ES-I3 (cell line): ENCODE results near the gene WDR37.
"Not testable (repeated sequence)": the region's sequence is repeated elsewhere in the genome, so short reads cannot be mapped to it uniquely, and the experiment has no call there.

ENCODE experiments used
- H3K36me3 ChIP-seq: 2 replicates; pipeline ENCODE4 v1.6.1; 2013; ENCODE audit warnings: mild to moderate bottlenecking, low read length, control low read depth, moderate library complexity; ENCODE audit not compliant: insufficient read depth
- H3K4me1 ChIP-seq: 2 replicates; pipeline ENCODE4 v1.6.1; 2013; ENCODE audit warnings: mild to moderate bottlenecking, control low read depth, low read length; ENCODE audit not compliant: insufficient read depth
- H3K9ac ChIP-seq: 2 replicates; pipeline ENCODE4 v1.6.1; 2013; ENCODE audit warnings: low read depth, mild to moderate bottlenecking, low read length, moderate library complexity
- H3K9me3 ChIP-seq: 2 replicates; pipeline ENCODE4 v1.6.1; 2013; ENCODE audit warnings: mild to moderate bottlenecking, low read length, moderate library complexity; ENCODE audit not compliant: control insufficient read depth, insufficient read depth

Gene WDR37

GRCh38 chr10:1156616-1156886, 100.4 kb downstream of the WDR37 start:
- Histone ChIP-seq H3K36me3 (no peaks in the 10 kb centered on the region), H3K9me3 (no peaks in the 10 kb centered on the region), H3K9ac (no peak overlapping the region), H3K4me1 (no peaks in the 10 kb centered on the region)

DNA sequence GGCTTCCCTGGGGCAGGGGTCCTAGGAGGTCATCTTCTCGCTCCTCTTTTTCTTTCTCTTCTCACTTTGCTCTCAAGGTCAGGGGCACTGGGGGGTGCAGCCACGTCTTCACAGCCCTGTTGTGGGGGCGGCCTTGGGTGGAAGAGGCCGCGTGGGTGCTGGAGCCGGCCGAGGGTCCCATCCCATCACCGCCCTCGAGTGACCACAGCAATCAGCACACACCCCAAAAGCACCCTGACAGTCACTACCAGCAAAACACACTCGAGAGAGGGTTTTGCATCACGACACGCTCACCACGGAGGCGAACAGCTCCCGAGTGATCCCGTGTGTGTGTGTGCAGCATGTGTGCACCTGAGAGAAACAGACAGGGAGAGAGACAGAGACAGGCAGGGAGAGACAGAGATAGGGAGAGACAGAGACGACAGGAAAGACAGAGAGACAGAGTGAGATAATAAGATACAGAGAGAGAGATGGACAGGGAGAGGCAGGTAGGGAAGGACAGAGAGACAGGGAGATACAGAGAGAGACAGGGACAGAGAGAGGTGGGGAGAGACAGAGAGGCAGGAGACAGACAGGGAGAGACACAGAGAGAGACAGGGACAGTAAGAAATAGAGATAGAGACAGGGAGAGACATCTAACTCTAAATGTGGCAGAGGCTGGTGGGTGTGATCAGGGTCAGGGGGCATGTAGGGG, 100.9 kb downstream of the WDR37 start:
- H3K9me3 ChIP-seq: no peaks in the 10 kb centered on the region

DNA sequence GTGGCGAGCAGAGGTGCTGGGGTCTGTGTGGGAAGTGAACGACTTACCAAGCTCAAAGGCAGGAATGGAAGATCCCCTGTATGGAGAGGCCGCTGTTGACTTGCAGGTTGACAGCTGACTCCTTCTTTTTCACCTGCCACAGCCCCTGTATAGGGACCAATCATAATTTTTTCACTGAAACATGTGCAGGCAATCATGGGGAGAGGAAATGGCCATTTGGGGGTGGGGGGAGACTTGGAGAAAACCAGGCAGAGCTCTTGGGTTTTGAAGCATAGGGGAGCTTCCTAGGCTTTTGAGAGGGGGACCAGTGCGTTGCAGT, 101.4 kb downstream of the WDR37 start:
- Histone ChIP-seq H3K4me1 (no peaks in the 10 kb centered on the region), H3K9ac (no peak overlapping the region), H3K9me3 (no peaks in the 10 kb centered on the region), H3K36me3 (no peaks in the 10 kb centered on the region)

More for the DNA sequence above, 100.9 kb downstream of the WDR37 start:
- H3K36me3 ChIP-seq: no peaks in the 10 kb centered on the region
- H3K4me1 ChIP-seq: no peaks in the 10 kb centered on the region
- no peak overlapping the region for H3K9ac ChIP-seq

DNA sequence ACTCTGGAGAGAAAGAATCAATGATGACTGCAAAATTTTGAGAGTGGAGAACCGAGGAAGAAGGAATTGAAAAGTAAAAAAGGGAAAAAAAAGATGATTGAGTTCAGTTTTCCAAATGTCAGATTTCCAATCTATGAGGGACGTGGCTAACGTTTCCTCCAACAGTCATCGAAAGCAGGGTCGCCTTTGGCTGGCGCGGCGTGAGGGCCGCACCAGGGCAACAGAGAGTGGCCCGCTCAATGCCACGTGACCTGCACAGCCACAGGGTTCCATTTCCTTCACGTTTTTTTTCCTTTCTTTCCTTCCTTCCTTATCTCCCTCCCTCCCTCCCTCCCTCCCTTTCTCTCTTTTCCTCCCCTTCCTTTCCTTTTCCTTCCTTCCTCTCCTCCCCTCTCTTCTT, 101.9 kb downstream of the WDR37 start:
- Histone ChIP-seq H3K36me3 (no peaks in the 10 kb centered on the region), H3K4me1 (no peaks in the 10 kb centered on the region), H3K9me3 (no peaks in the 10 kb centered on the region), H3K9ac (no peak overlapping the region)

- not testable (repeated sequence) for H3K36me3 ChIP-seq, H3K4me1 ChIP-seq, H3K9me3 ChIP-seq, H3K9ac ChIP-seq
These were observed 102.4 kb downstream of the WDR37 start for GRCh38 chr10:1158536-1158935.

DNA sequence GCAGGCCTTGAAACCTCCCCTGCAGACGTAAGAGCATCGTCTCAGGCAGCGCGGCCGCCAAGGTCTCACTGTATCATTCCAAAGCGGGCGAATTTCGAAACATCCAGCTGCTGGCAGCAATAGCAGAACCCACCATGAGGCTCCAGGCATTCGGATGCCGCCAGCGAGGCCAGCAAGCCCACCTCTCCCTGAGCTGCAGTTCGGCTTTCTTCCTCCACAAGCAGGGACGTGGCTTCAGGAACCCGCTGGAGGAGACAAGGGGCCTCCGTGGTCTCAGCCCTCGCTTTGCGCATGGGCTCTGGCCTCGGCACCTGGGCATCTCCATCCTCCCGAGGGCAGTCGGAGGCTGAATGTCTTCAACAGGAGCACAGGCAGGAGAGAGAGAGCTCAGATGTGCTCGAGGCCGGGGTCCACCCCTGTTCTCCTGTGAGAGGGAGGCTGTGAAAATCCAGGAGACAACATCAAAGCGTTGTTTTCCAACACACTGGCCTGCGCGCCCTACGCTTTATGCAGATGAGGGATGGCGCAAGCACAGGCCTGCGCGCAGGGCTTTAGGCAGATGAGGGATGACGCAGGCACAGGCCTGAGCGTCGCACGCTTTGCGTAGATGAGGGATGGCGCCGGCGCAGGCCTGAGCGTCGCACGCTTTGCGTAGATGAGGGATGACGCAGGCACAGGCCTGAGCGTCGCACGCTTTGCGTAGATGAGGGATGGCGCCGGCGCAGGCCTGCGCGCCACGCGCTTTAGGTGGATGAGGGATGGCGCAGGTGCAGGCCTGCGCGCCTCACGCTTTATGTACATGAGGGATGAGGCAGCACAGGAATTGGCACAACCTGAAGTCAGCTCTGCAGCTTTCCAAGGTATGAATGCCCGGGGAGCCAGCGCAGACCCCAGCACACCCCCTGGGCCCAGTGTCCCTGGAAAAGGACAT, 103.2 kb downstream of the WDR37 start:
- H3K36me3 ChIP-seq: no peaks in the 10 kb centered on the region
- no peaks in the 10 kb centered on the region for H3K9me3 ChIP-seq
- H3K9ac ChIP-seq: no peak overlapping the region
- no peaks in the 10 kb centered on the region for H3K4me1 ChIP-seq

DNA sequence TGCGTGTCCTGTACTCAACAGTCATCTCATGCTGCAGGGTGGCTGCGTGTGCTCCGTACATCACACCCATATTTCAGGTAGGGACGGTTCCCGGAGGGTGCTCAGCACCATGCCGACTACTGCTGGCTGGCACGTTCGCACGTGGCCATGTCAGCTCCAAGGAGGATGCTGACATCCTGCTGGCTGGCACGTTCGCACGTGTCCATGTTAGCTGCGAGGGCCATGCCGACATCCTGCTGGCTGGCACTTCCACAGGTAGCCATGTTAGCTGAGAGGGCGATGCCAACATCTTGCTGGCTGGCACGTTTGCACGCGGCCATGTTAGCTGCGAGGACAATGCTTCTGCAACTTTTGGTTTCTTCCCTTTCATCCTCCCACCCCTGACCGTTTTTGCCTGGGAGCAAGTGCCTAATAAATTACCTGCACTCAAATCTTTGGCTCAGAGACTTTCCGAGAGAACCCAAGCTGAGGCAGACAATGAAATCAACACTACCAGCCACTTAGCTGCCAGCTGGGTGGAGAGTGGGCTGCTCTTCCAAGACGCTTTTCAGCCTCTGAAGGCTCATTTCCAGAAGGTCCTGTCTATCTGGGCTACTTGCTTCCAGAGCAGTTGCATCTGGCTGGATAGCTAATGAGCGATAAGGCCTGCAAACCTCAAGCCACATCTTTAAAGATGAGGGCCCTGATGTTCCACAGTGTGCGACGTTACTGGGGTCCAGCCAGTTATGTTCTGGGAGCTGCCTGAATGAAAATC, 104.6 kb downstream of the WDR37 start:
- no peak overlapping the region for H3K9ac ChIP-seq
- no peaks in the 10 kb centered on the region for H3K4me1 ChIP-seq
- H3K36me3 ChIP-seq: no peaks in the 10 kb centered on the region
- H3K9me3 ChIP-seq: no peaks in the 10 kb centered on the region

- not testable (repeated sequence) for H3K4me1 ChIP-seq, H3K9me3 ChIP-seq, H3K36me3 ChIP-seq, H3K9ac ChIP-seq
These were observed 105.1 kb downstream of the WDR37 start for GRCh38 chr10:1161315-1161673.

DNA sequence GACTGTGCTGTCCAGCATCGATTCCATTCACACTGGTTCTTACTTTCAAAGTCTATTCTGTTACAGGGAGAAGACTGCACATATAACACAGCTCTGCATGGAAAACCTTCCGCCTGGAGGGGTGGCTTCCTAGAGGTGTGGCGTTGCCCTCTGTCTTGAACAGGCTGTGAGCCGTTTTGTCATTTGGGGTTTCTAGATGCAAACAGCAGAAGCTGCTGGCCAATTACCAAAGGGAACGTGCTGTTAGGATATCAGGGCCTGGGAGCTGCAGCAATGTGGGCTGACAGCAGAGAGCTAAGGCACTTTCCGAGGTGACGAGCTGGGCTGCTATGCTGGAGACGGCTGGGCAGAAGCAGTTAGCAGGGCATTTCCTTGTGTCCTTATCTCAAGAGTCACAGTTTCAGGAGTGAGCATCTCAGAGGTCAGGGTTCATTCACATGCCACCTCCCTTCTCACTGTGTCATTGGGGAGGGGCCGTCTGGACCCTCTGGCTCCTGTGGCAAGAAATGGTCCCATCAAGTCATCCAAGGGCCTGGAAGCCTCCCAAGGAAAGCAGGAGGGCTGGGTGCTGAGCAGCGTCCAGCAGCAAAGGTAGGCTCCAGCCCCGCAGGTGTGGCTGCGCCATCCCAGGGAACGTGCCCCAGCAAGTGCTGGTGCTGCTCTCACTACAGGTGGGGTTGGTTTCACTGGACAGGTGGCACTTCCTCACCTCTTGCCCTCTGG, 106.5 kb downstream of the WDR37 start:
- H3K9ac ChIP-seq: no peak overlapping the region
- H3K4me1 ChIP-seq: no peaks in the 10 kb centered on the region
- no peaks in the 10 kb centered on the region for H3K9me3 ChIP-seq
- no peaks in the 10 kb centered on the region for H3K36me3 ChIP-seq

- H3K36me3 ChIP-seq: no peaks in the 10 kb centered on the region
- H3K9me3 ChIP-seq: no peaks in the 10 kb centered on the region
- H3K4me1 ChIP-seq: no peaks in the 10 kb centered on the region
- no peak overlapping the region for H3K9ac ChIP-seq
These were observed 107.0 kb downstream of the WDR37 start for GRCh38 chr10:1163204-1163660.

DNA sequence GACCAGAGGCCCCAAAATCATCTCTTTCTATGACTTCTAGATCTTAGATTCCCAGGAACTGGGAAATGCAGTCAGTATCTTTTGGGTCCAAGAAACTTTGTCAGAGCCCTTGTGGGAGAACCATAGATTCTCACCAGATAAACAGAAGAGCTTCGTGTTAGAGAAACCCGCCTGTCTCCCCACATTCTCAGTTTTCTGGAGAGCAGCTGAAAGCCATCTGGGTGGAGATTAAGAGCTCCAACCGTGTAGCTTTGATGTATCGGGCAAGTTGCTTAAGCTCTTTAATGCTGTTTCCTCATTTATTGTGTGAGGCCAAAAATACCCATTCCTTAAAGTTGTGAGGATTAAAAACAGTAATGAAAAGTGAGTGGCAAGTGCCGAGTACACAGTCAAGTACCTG, 107.6 kb downstream of the WDR37 start:
- Histone ChIP-seq H3K4me1 (no peaks in the 10 kb centered on the region), H3K36me3 (no peaks in the 10 kb centered on the region), H3K9ac (no peak overlapping the region), H3K9me3 (no peaks in the 10 kb centered on the region)

- no peaks in the 10 kb centered on the region for H3K36me3 ChIP-seq
- no peak overlapping the region for H3K9ac ChIP-seq
- H3K9me3 ChIP-seq: no peaks in the 10 kb centered on the region
- H3K4me1 ChIP-seq: no peaks in the 10 kb centered on the region
These were observed 110.1 kb downstream of the WDR37 start for GRCh38 chr10:1166101-1166827.

DNA sequence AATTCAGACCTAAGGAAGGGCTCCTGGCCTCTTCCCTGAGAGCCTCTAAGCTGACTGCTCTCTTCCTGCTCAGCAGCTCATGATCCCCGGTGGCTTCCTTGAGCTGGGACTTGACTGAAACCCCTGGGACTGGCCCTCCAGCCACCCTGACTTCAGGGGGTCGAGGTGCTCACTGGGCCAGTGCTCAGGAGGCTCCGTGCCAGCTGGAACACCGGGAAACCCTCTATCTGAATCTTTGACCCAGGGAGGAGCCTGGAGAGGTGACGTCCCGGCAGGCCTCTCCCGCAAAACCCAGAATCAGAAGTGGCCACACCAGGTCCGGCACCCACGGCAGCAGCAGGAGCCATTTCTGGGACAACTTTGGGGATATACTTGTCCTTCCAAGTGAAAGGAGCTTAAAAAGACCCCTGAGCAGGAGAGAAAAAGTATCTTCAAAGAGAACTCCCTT, 110.7 kb downstream of the WDR37 start:
- H3K9me3 ChIP-seq: no peaks in the 10 kb centered on the region
- no peaks in the 10 kb centered on the region for H3K36me3 ChIP-seq
- no peaks in the 10 kb centered on the region for H3K4me1 ChIP-seq
- H3K9ac ChIP-seq: no peak overlapping the region

DNA sequence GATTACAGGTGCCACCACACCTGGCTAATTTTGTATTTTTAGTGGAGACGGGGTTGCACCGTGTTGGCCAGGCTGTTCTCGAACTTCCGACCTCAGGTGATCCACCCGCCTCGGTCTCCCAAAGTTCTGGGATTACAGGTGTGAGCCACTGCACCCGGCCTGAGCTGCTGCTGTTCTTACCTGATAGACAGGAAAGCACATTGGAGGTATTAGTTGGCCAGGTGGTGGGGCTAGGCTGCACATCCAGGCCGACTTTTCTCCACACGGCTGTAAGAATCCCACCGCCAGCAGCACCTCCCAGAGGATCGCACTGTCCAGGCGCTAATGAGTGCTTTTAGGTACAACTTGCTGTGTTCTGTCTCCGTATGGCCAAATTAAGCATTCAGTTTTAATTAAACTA, 112.6 kb downstream of the WDR37 start:
- no peak overlapping the region for H3K9ac ChIP-seq
- no peaks in the 10 kb centered on the region for H3K36me3 ChIP-seq
- H3K9me3 ChIP-seq: no peaks in the 10 kb centered on the region
- no peaks in the 10 kb centered on the region for H3K4me1 ChIP-seq
